GM12878 (cell line): ENCODE results near the gene DDX21. TPM values are rescaled to one million over a fixed set of nuclear protein-coding genes. Genes with fewer than 3 reads are reported as not detected.
"Not testable (repeated sequence)": the region's sequence is repeated elsewhere in the genome, so short reads cannot be mapped to it uniquely, and the experiment has no call there.

ENCODE experiments used
- ATAC-seq: fragments of 200-7000 bp; cut with Tn5 transposase; 3 replicates; pipeline ENCODE4 v1.9.1; 2020; ENCODE audit warnings: mild to moderate bottlenecking, moderate library complexity
- BruUV-seq: library from RNA; stranded (reverse); fragments of 400-500 nt; replicated peaks from 2 replicates; lab custom pipeline; 2021; lab: Mats Ljungman, UMichigan
- CTCF ChIA-PET: fragments of 300-600 bp; sonication (Branson Sonifier 250); formaldehyde crosslinking; extraction: SDS; loops from one replicate; lab custom pipeline; 2021; ENCODE audit warnings: inconsistent platforms; lab: Yijun Ruan, JAX
- POLR2A ChIA-PET: fragments of 350-600 bp; formaldehyde crosslinking; extraction: SDS; loops from one replicate; lab custom pipeline; 2021; ENCODE audit warnings: inconsistent platforms; lab: Charles Lee
- RAD21 ChIA-PET: fragments of 300-600 bp; sonication (Branson Sonifier 250); formaldehyde crosslinking; loops from one replicate; lab custom pipeline; 2023; ENCODE audit warnings: antibody characterized with exemption; ENCODE audit not compliant: unreplicated experiment; lab: Charles Lee
- SMC1A ChIA-PET: fragments of 300-600 bp; sonication (Branson Sonifier 250); formaldehyde crosslinking; loops from one replicate; lab custom pipeline; 2023; ENCODE audit not compliant: unreplicated experiment, uncharacterized antibody; lab: Charles Lee
- DNase-seq: peaks from one replicate; pipeline ENCODE4 v3.0.0-alpha.2; 2011; ENCODE audit warnings: low read depth, low spot score
- FAIRE-seq: peaks from 3 replicates; lab custom pipeline; 2011; peaks lifted over from hg19 to GRCh38; lab: Jason Lieb, UNC
- H2AFZ ChIP-seq: 2 replicates; pipeline ENCODE4 v1.6.0; 2011; ENCODE audit warnings: low read depth, low read length, control low read depth; ENCODE audit not compliant: control insufficient read depth
- H3K27ac ChIP-seq: 2 replicates; pipeline ENCODE4 v1.5.1; 2011; ENCODE audit warnings: control low read depth; ENCODE audit not compliant: control insufficient read depth, insufficient read depth
- H3K27me3 ChIP-seq, 2 experiments: replicated peaks in 1 of 2; 2 replicates each; pipeline versions ENCODE4 v1.6.0 to v1.6.1; 2011; ENCODE audit warnings: low read length in 1 of 2; ENCODE audit not compliant: control insufficient read depth in 2 of 2, insufficient read depth in 2 of 2
- H3K36me3 ChIP-seq, 2 experiments: 2 replicates each; pipeline ENCODE4 v1.5.1; 2011; ENCODE audit warnings: low read length in 1 of 2; ENCODE audit not compliant: control insufficient read depth in 2 of 2, insufficient read depth in 2 of 2
- H3K4me1 ChIP-seq: 2 replicates; pipeline ENCODE4 v1.6.1; 2011; ENCODE audit warnings: mild to moderate bottlenecking, low read length, moderate library complexity, mixed read lengths; ENCODE audit not compliant: control insufficient read depth, insufficient read depth
- H3K4me2 ChIP-seq: 2 replicates; pipeline ENCODE4 v1.6.0; 2011; ENCODE audit warnings: control low read depth; ENCODE audit not compliant: control insufficient read depth, insufficient read depth
- H3K4me3 ChIP-seq: fragments of 200-600 bp; sonication (generic); 2 replicates; pipeline ENCODE4 v1.5.1; 2016
- H3K79me2 ChIP-seq: 2 replicates; pipeline ENCODE4 v1.6.0; 2011; ENCODE audit warnings: low read length; ENCODE audit not compliant: control insufficient read depth, insufficient read depth
- H3K9ac ChIP-seq: 2 replicates; pipeline ENCODE4 v1.8.0; 2011; ENCODE audit warnings: low read length, control low read depth, mixed read lengths; ENCODE audit not compliant: control insufficient read depth, insufficient read depth
- H3K9me3 ChIP-seq: replicated peaks from 3 replicates; pipeline ENCODE4 v1.5.1; 2011; ENCODE audit warnings: mild to moderate bottlenecking, low read length; ENCODE audit not compliant: control insufficient read depth, insufficient read depth
- H4K20me1 ChIP-seq: 2 replicates; pipeline ENCODE4 v1.6.0; 2011; ENCODE audit not compliant: control insufficient read depth, insufficient read depth
- FOXM1 ChIP-seq: IDR thresholded peaks from 2 replicates; pipeline ENCODE4 v1.6.1; 2012; ENCODE audit warnings: low read depth, mild to moderate bottlenecking, inconsistent platforms, low read length, moderate library complexity
- KAT2A ChIP-seq: conservative IDR thresholded peaks from 2 replicates; pipeline ENCODE4 v1.6.1; 2011; ENCODE audit warnings: low read depth, low read length; ENCODE audit not compliant: control insufficient read depth
- MXI1 ChIP-seq: fragments of 150-350 bp; IDR thresholded peaks from 2 replicates; pipeline ENCODE4 v1.6.1; 2011; ENCODE audit warnings: low read depth, mild to moderate bottlenecking, inconsistent platforms, low read length, improper control_type of control experiment
- WGBS: methylation state at CpG from one replicate; pipeline ENCODE4 v1.1.6; 2016; ENCODE audit warnings: low lambda C conversion rate; ENCODE audit not compliant: insufficient replicate concordance, insufficient coverage; ENCODE audit errors: missing lambda C conversion rate; 5-methylcytosine and 5-hydroxymethylcytosine counted together
- in situ Hi-C: fragments of 300-500 bp; cut with MboI; formaldehyde crosslinking; loops from 9 replicates; pipeline ENCODE4 v1.14.3; 2018; ENCODE audit warnings: mixed read lengths
- intact Hi-C: fragments of 100-400 bp; cut with micrococcal nuclease; formaldehyde crosslinking; loops from one replicate; pipeline ENCODE4 v1.14.2; 2022; ENCODE audit not compliant: unreplicated experiment
- polyA plus RNA-seq, 11 experiments: library from polyadenylated mRNA; depleted of rRNA in 4 of 11; unstranded in 6 of 11; stranded (reverse) in 5 of 11; fragments of >200 nt; fragmentation: Nextera tagmentation in 4 of 11; fragmentation: Illumina TruSeq in 1 of 11; extraction: Ambion mirVana in 4 of 11; extraction: Trizol in 1 of 11; gene quantifications; 1 replicate in 1 of 11; 2 replicates in 10 of 11; pipeline versions ENCODE4 v1.2.1 to v1.2.3, GENCODE V29; 2011 to 2016; ENCODE audit warnings: inconsistent platforms in 2 of 11, missing spikeins in 2 of 11, low read depth in 1 of 11
- total RNA-seq, 4 experiments: library from RNA; depleted of rRNA in 3 of 4; stranded (reverse); fragments of >200 nt in 3 of 4; fragmentation: Illumina TruSeq in 1 of 4; extraction: Trizol in 1 of 4; gene quantifications; 2 replicates each; pipeline versions ENCODE4 v1.2.1 to v1.2.3, GENCODE V29; 2013 to 2021
- TF ChIP-seq, protein P1 (sequence below): fragments of 450-650 bp; formaldehyde crosslinking; IDR thresholded peaks from 2 replicates; pipeline ENCODE4 v1.4.0; 2020; ENCODE audit warnings: mild to moderate bottlenecking, moderate library complexity

DDX21 gene
- total and polyA plus RNA-seq, 10 of the 15 experiments (the other 5 are each of a cell fraction or from before 2014, with no cell fraction given) = 41.1 to 182 (median 116) TPM

DNA sequence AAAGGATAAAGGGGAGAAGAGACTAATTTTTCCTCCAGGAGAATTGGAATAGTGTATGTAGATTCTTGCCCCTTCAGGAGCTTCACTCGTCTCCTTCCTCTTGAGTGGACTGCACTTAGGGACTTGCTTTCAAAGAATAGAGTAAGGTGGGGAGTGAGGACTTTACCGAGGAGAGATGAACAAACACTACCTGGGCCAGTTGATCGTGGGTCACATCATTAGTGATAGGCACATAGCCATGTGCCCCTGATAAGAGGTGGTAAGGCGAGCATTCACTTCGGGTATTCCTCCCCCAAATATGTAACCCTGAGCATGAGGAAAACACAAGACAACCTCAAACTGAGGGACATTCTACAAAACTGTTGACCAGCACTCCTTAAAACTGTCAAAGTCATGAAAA lies 18.0 kb downstream of the DDX21 start (continued):
- TF ChIP-seq, protein P1, sequence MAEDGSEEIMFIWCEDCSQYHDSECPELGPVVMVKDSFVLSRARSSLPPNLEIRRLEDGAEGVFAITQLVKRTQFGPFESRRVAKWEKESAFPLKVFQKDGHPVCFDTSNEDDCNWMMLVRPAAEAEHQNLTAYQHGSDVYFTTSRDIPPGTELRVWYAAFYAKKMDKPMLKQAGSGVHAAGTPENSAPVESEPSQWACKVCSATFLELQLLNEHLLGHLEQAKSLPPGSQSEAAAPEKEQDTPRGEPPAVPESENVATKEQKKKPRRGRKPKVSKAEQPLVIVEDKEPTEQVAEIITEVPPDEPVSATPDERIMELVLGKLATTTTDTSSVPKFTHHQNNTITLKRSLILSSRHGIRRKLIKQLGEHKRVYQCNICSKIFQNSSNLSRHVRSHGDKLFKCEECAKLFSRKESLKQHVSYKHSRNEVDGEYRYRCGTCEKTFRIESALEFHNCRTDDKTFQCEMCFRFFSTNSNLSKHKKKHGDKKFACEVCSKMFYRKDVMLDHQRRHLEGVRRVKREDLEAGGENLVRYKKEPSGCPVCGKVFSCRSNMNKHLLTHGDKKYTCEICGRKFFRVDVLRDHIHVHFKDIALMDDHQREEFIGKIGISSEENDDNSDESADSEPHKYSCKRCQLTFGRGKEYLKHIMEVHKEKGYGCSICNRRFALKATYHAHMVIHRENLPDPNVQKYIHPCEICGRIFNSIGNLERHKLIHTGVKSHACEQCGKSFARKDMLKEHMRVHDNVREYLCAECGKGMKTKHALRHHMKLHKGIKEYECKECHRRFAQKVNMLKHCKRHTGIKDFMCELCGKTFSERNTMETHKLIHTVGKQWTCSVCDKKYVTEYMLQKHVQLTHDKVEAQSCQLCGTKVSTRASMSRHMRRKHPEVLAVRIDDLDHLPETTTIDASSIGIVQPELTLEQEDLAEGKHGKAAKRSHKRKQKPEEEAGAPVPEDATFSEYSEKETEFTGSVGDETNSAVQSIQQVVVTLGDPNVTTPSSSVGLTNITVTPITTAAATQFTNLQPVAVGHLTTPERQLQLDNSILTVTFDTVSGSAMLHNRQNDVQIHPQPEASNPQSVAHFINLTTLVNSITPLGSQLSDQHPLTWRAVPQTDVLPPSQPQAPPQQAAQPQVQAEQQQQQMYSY (CRISPR knock-in tag) = no peak
- TF ChIP-seq FOXM1 (no peak), KAT2A (no peak), MXI1 (no peak)
- TF ChIP-seq, all 136 proteins: peak for 0

- H3K4me3 ChIP-seq, H2AFZ ChIP-seq, RAD21 ChIA-PET, H3K79me2 ChIP-seq, H4K20me1 ChIP-seq, POLR2A ChIA-PET, CTCF ChIA-PET, SMC1A ChIA-PET, ATAC-seq, H3K9ac ChIP-seq, in situ Hi-C loops, H3K4me1 ChIP-seq, FAIRE-seq, H3K27ac ChIP-seq, H3K4me2 ChIP-seq, DNase-seq, intact Hi-C loops, H3K27me3 ChIP-seq, H3K9me3 ChIP-seq, BruUV-seq: not testable (repeated sequence)
- peaks cover 19 to 60% of the 10 kb centered on the region in 2 experiments for H3K36me3 ChIP-seq
- 100% methylated on average over 5 of the region's 5 CpGs for WGBS
These were observed 20.0 kb downstream of the DDX21 start for GRCh38 chr10:68975936-68976473.

DNA sequence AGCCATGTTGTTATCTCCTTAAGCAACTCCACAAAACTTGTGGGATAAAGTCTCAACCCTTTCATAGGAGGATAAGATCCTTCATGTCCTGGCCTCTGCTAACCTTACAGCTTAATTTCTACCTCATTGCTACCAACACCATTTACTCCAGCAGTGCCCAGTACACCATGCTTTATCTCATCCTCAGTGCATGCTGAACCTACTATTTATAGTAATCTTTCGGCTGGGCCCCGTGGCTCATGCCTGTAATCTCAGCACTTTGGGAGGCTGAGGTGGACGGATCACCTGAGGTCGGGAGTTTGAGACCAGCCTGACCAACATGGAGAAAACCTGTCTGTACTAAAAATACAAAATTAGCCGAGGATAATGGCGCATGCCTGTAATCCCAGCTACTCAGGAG lies 23.8 kb downstream of the DDX21 start:
- H3K4me1 ChIP-seq, POLR2A ChIA-PET, H3K27ac ChIP-seq, BruUV-seq, H4K20me1 ChIP-seq, ATAC-seq, intact Hi-C loops, CTCF ChIA-PET, H2AFZ ChIP-seq, in situ Hi-C loops, DNase-seq, RAD21 ChIA-PET, H3K79me2 ChIP-seq, FAIRE-seq, H3K9ac ChIP-seq, H3K27me3 ChIP-seq, H3K4me3 ChIP-seq, H3K4me2 ChIP-seq, H3K9me3 ChIP-seq: not testable (repeated sequence)
- SMC1A ChIA-PET = interaction anchor here (1.9 to 3.3 kb wide), 2 partner anchors 8 to 20 kb away, joined by 6 to 15 read pairs; no protein-coding TSS in a partner anchor
- 94% methylated on average over 6 of the region's 6 CpGs for WGBS
- H3K36me3 ChIP-seq = peaks cover 15 to 38% of the 10 kb centered on the region in 2 experiments
